ENCODE data around the gene TBCE. TPM values are rescaled to one million over a fixed set of nuclear protein-coding genes. Genes with fewer than 3 reads are reported as not detected.

TBCE gene
- total RNA-seq, 1 experiment from 2014 or later = 41.0 TPM

GRCh38 chr1:235320521-235321179 lies 46.6 kb upstream of the TBCE start:
- intact Hi-C loops (cut with micrococcal nuclease) = no loop called here
- TF ChIP-seq EZH2 (IDR thresholded peaks at IDR 0.05; ENCODE audit: low read length, unreplicated experiment) = no peak
- TF ChIP-seq EZH2phosphoT487 (IDR thresholded peaks at IDR 0.05; ENCODE audit: borderline replicate concordance, low read length) = no peak
- no peak for TF ChIP-seq CTCF (conservative IDR thresholded peaks at IDR 0.05; ENCODE audit: low read depth, low read length)
- POLR2A ChIA-PET (ENCODE audit: unreplicated experiment) = interaction anchor here (0.6 kb wide), 1 partner anchor 45 kb away, joined by 4 read pairs; no protein-coding TSS in a partner anchor

GRCh38 chr1:235324296-235324695 lies 42.9 kb upstream of the TBCE start:
- Histone ChIP-seq H3K9ac (ENCODE audit: low read length) (no peak overlapping the region), H3K9me3 (ENCODE audit: low read length) (no peaks in the 10 kb centered on the region), H3K36me3 (ENCODE audit: low read depth, low read length) (0 out of 2 replicates have a peak, but pooled peaks cover 3% of the 10 kb centered on the region), H2AFZ (ENCODE audit: low read length) (no peak overlapping the region), H3K27me3 (ENCODE audit: low read length) (no peaks in the 10 kb centered on the region), H3K4me3 (ENCODE audit: low read length) (no peak overlapping the region; the same call in 1 of the 2 replicates), H4K20me1 (ENCODE audit: low read length) (peaks cover 13% of the 10 kb centered on the region), H3K27ac (ENCODE audit: low read length) (no peak overlapping the region), H3K9me2 (replicated peaks; ENCODE audit: low read length) (no peaks in the 10 kb centered on the region), H3K4me1 (ENCODE audit: insufficient read depth, low read length) (peaks cover 16% of the 10 kb centered on the region; the same call in 1 of the 2 replicates), H3F3A (ENCODE audit: low read length, unreplicated experiment) (no peaks in the 10 kb centered on the region), H3K79me2 (ENCODE audit: low read length) (peaks cover 83% of the 10 kb centered on the region), H3K4me2 (ENCODE audit: low read length) (no peak overlapping the region)
- DNase-seq = no peak
- CTCF ChIA-PET = no interaction called here
- no peak for ATAC-seq
- intact Hi-C loops (cut with micrococcal nuclease) = no loop called here
- no TSS peak for BruUV-seq (replicated peaks)
- TF ChIP-seq CTCF (conservative IDR thresholded peaks at IDR 0.05; ENCODE audit: low read depth, low read length) (no peak), EZH2phosphoT487 (IDR thresholded peaks at IDR 0.05; ENCODE audit: borderline replicate concordance, low read length) (no peak), EZH2 (IDR thresholded peaks at IDR 0.05; ENCODE audit: low read length, unreplicated experiment) (no peak)
- POLR2A ChIA-PET (ENCODE audit: unreplicated experiment) = no interaction called here

More at GRCh38 chr1:235320521-235321179, 46.6 kb upstream of the TBCE start:
- H3K79me2 ChIP-seq (ENCODE audit: low read length) = peaks cover 93% of the 10 kb centered on the region
- H3K27ac ChIP-seq (ENCODE audit: low read length) = no peak overlapping the region
- BruUV-seq (replicated peaks) = no TSS peak
- peaks cover 10% of the 10 kb centered on the region; the same call in 1 of the 2 replicates for H3K4me1 ChIP-seq (ENCODE audit: insufficient read depth, low read length)
- H3K4me3 ChIP-seq (ENCODE audit: low read length) = no peak overlapping the region
- H3K9me3 ChIP-seq (ENCODE audit: low read length) = no peaks in the 10 kb centered on the region
- no peak overlapping the region for H3K9ac ChIP-seq (ENCODE audit: low read length)
- DNase-seq (no peak), ATAC-seq (no peak)
- no peaks in the 10 kb centered on the region for H3F3A ChIP-seq (ENCODE audit: low read length, unreplicated experiment)
- H3K36me3 ChIP-seq (ENCODE audit: low read depth, low read length) = 0 out of 2 replicates have a peak, but pooled peaks cover 3% of the 10 kb centered on the region
- no peaks in the 10 kb centered on the region for H3K9me2 ChIP-seq (replicated peaks; ENCODE audit: low read length)
- no peak overlapping the region for H3K4me2 ChIP-seq (ENCODE audit: low read length)
- H2AFZ ChIP-seq (ENCODE audit: low read length) = no peak overlapping the region
- H3K27me3 ChIP-seq (ENCODE audit: low read length) = no peaks in the 10 kb centered on the region
- CTCF ChIA-PET = no interaction called here
- no peaks in the 10 kb centered on the region for H4K20me1 ChIP-seq (ENCODE audit: low read length)

- DNase-seq (no peak), ATAC-seq (no peak)
- H3K27ac ChIP-seq (ENCODE audit: low read length) = no peak overlapping the region
- peaks cover 13% of the 10 kb centered on the region for H4K20me1 ChIP-seq (ENCODE audit: low read length)
- 0 out of 2 replicates have a peak, but pooled peaks cover 3% of the 10 kb centered on the region for H3K36me3 ChIP-seq (ENCODE audit: low read depth, low read length)
- BruUV-seq (replicated peaks) = no TSS peak
- no peak overlapping the region for H2AFZ ChIP-seq (ENCODE audit: low read length)
- intact Hi-C loops (cut with micrococcal nuclease) = no loop called here
- H3K79me2 ChIP-seq (ENCODE audit: low read length) = peaks cover 87% of the 10 kb centered on the region
- no peaks in the 10 kb centered on the region for H3K27me3 ChIP-seq (ENCODE audit: low read length)
- H3F3A ChIP-seq (ENCODE audit: low read length, unreplicated experiment) = no peaks in the 10 kb centered on the region
- peak overlapping the region; percentile 91 for H3K4me2 ChIP-seq (ENCODE audit: low read length)
- peaks cover 16% of the 10 kb centered on the region; the same call in 1 of the 2 replicates for H3K4me1 ChIP-seq (ENCODE audit: insufficient read depth, low read length)
- H3K9me2 ChIP-seq (replicated peaks; ENCODE audit: low read length) = no peaks in the 10 kb centered on the region
- CTCF ChIA-PET = no interaction called here
- no peaks in the 10 kb centered on the region for H3K9me3 ChIP-seq (ENCODE audit: low read length)
- H3K4me3 ChIP-seq (ENCODE audit: low read length) = peak overlapping the region; percentile 97
- POLR2A ChIA-PET (ENCODE audit: unreplicated experiment) = no interaction called here
- no peak for TF ChIP-seq CTCF (conservative IDR thresholded peaks at IDR 0.05; ENCODE audit: low read depth, low read length)
- no peak for TF ChIP-seq EZH2 (IDR thresholded peaks at IDR 0.05; ENCODE audit: low read length, unreplicated experiment)
- no peak for TF ChIP-seq EZH2phosphoT487 (IDR thresholded peaks at IDR 0.05; ENCODE audit: borderline replicate concordance, low read length)
- H3K9ac ChIP-seq (ENCODE audit: low read length) = peak overlapping the region; percentile 86; the same call in 1 of the 2 replicates
These were observed 42.1 kb upstream of the TBCE start for GRCh38 chr1:235325139-235325538.

All from PC-3 (cell line).